ENCODE measurements around the gene GPR161.

DNA sequence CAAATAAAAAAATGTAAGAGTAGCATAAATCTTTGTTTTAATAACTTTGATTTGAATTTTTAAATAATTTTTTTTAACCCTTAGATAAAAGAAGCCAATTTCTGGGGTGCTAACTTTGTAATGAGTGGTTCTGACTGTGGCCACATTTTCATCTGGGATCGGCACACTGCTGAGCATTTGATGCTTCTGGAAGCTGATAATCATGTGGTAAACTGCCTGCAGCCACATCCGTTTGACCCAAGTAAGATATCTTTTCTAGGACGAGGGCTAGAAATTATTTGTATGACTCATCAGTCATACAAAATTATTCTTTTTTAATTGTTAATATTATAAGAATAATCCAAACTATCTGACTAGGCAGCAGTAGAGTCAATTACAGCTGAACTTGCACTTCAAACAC lies 71.2 kb downstream of the GPR161 start:
- TF ChIP-seq, protein P1, sequence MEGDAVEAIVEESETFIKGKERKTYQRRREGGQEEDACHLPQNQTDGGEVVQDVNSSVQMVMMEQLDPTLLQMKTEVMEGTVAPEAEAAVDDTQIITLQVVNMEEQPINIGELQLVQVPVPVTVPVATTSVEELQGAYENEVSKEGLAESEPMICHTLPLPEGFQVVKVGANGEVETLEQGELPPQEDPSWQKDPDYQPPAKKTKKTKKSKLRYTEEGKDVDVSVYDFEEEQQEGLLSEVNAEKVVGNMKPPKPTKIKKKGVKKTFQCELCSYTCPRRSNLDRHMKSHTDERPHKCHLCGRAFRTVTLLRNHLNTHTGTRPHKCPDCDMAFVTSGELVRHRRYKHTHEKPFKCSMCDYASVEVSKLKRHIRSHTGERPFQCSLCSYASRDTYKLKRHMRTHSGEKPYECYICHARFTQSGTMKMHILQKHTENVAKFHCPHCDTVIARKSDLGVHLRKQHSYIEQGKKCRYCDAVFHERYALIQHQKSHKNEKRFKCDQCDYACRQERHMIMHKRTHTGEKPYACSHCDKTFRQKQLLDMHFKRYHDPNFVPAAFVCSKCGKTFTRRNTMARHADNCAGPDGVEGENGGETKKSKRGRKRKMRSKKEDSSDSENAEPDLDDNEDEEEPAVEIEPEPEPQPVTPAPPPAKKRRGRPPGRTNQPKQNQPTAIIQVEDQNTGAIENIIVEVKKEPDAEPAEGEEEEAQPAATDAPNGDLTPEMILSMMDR (IDR thresholded peaks at IDR 0.05 in 2 of 3, conservative IDR thresholded peaks at IDR 0.05 in 1 of 3; ENCODE audit: control insufficient read depth in 2 of 3, extremely low read depth in 1 of 3, insufficient read depth in 1 of 3, low read depth in 3 of 3, low read length in 3 of 3) = no peak
- TF ChIP-seq, protein P2, sequence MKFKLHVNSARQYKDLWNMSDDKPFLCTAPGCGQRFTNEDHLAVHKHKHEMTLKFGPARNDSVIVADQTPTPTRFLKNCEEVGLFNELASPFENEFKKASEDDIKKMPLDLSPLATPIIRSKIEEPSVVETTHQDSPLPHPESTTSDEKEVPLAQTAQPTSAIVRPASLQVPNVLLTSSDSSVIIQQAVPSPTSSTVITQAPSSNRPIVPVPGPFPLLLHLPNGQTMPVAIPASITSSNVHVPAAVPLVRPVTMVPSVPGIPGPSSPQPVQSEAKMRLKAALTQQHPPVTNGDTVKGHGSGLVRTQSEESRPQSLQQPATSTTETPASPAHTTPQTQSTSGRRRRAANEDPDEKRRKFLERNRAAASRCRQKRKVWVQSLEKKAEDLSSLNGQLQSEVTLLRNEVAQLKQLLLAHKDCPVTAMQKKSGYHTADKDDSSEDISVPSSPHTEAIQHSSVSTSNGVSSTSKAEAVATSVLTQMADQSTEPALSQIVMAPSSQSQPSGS (IDR thresholded peaks at IDR 0.05; ENCODE audit: low read length) = no peak
- TF ChIP-seq POLR2AphosphoS5 (IDR thresholded peaks at IDR 0.05; ENCODE audit: low read length) (no peak), TAF1 (IDR thresholded peaks at IDR 0.05; ENCODE audit: borderline replicate concordance, low read depth, low read length) (no peak), CREB1 (IDR thresholded peaks at IDR 0.05; ENCODE audit: low read depth) (no peak), ASH2L (IDR thresholded peaks at IDR 0.05; ENCODE audit: borderline replicate concordance, low read depth) (no peak), POLR2A (IDR thresholded peaks at IDR 0.05; ENCODE audit: low read depth, low read length) (no peak), GABPA (IDR thresholded peaks at IDR 0.05; ENCODE audit: low read depth) (no peak), KLF5 (IDR thresholded peaks at IDR 0.05; ENCODE audit: partially characterized antibody) (no peak)
- TF ChIP-seq, protein P3, sequence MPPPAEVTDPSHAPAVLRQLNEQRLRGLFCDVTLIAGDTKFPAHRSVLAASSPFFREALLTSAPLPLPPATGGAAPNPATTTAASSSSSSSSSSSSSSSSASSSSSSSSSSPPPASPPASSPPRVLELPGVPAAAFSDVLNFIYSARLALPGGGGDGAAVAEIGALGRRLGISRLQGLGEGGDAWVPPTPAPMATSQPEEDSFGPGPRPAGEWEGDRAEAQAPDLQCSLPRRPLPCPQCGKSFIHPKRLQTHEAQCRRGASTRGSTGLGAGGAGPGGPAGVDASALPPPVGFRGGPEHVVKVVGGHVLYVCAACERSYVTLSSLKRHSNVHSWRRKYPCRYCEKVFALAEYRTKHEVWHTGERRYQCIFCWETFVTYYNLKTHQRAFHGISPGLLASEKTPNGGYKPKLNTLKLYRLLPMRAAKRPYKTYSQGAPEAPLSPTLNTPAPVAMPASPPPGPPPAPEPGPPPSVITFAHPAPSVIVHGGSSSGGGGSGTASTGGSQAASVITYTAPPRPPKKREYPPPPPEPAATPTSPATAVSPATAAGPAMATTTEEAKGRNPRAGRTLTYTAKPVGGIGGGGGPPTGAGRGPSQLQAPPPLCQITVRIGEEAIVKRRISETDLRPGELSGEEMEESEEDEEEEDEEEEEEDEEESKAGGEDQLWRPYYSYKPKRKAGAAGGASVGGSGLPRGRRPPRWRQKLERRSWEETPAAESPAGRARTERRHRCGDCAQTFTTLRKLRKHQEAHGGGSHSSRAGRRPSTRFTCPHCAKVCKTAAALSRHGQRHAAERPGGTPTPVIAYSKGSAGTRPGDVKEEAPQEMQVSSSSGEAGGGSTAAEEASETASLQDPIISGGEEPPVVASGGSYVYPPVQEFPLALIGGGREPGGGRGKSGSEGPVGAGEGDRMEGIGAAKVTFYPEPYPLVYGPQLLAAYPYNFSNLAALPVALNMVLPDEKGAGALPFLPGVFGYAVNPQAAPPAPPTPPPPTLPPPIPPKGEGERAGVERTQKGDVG (CRISPR knock-in tag; IDR thresholded peaks at IDR 0.05) = no peak
- TF ChIP-seq, protein P4, sequence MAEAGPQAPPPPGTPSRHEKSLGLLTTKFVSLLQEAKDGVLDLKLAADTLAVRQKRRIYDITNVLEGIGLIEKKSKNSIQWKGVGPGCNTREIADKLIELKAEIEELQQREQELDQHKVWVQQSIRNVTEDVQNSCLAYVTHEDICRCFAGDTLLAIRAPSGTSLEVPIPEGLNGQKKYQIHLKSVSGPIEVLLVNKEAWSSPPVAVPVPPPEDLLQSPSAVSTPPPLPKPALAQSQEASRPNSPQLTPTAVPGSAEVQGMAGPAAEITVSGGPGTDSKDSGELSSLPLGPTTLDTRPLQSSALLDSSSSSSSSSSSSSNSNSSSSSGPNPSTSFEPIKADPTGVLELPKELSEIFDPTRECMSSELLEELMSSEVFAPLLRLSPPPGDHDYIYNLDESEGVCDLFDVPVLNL (IDR thresholded peaks at IDR 0.05; ENCODE audit: low read depth, low read length) = no peak
